ENCODE data around the gene IRS2. TPM values are rescaled to one million over a fixed set of nuclear protein-coding genes. Genes with fewer than 3 reads are reported as not detected.

The IRS2 gene
- total RNA-seq, 1 experiment from 2014 or later = 41.8 TPM

- Mint-ChIP-seq H3K9me3 (ENCODE audit: unreplicated experiment) (no peaks in the 10 kb centered on the region), H3K27ac (ENCODE audit: low read depth, unreplicated experiment) (no peak overlapping the region), H3K36me3 (ENCODE audit: insufficient read depth, unreplicated experiment) (peaks cover 83% of the 10 kb centered on the region), H3K4me3 (ENCODE audit: unreplicated experiment) (no peak overlapping the region), H3K4me1 (ENCODE audit: insufficient read depth, unreplicated experiment) (peaks cover 20% of the 10 kb centered on the region), H3K27me3 (ENCODE audit: insufficient read depth, unreplicated experiment) (no peaks in the 10 kb centered on the region)
- BruUV-seq (replicated peaks) = no TSS peak
- no peak for TF ChIP-seq CTCF (IDR thresholded peaks at IDR 0.05; ENCODE audit: unreplicated experiment)
- intact Hi-C loops (cut with micrococcal nuclease) = no loop called here
- DNase-seq (ENCODE audit: unreplicated experiment) = no peak
- CTCF ChIA-PET = interaction anchor here (0.9 kb wide), 1 partner anchor 354 kb away, joined by 4 read pairs; no protein-coding TSS in a partner anchor
- POLR2A ChIA-PET = interaction anchor here (1.1 to 1.3 kb wide), 2 partner anchors 12 to 482 kb away, joined by 3 read pairs; no protein-coding TSS in a partner anchor
Observed at GRCh38 chr13:109755551-109755950, 30.8 kb downstream of the IRS2 start.

- no peak for DNase-seq (ENCODE audit: unreplicated experiment)
- no peak overlapping the region for H3K27ac Mint-ChIP-seq (ENCODE audit: low read depth, unreplicated experiment)
- ChIA-PET POLR2A (interaction anchor here (1.0 to 1.4 kb wide), 3 partner anchors 10 to 352 kb away, joined by 3 to 4 read pairs (median 3); no protein-coding TSS in a partner anchor), CTCF (interaction anchor here (0.6 to 0.9 kb wide), 3 partner anchors 32 to 606 kb away, joined by 3 to 4 read pairs (median 3); no protein-coding TSS in a partner anchor)
- peaks cover 77% of the 10 kb centered on the region for H3K36me3 Mint-ChIP-seq (ENCODE audit: insufficient read depth, unreplicated experiment)
- peaks cover 12% of the 10 kb centered on the region for H3K4me1 Mint-ChIP-seq (ENCODE audit: insufficient read depth, unreplicated experiment)
- H3K27me3 Mint-ChIP-seq (ENCODE audit: insufficient read depth, unreplicated experiment) = no peaks in the 10 kb centered on the region
- intact Hi-C loops (cut with micrococcal nuclease) = no loop called here
- no peak for TF ChIP-seq CTCF (IDR thresholded peaks at IDR 0.05; ENCODE audit: unreplicated experiment)
- BruUV-seq (replicated peaks) = no TSS peak
- no peak overlapping the region for H3K4me3 Mint-ChIP-seq (ENCODE audit: unreplicated experiment)
- no peaks in the 10 kb centered on the region for H3K9me3 Mint-ChIP-seq (ENCODE audit: unreplicated experiment)
Observed at GRCh38 chr13:109751477-109751876, 34.9 kb downstream of the IRS2 start.

- H3K4me1 Mint-ChIP-seq (ENCODE audit: insufficient read depth, unreplicated experiment) = peaks cover 12% of the 10 kb centered on the region
- H3K36me3 Mint-ChIP-seq (ENCODE audit: insufficient read depth, unreplicated experiment) = peaks cover 66% of the 10 kb centered on the region
- no peak for DNase-seq (ENCODE audit: unreplicated experiment)
- no peaks in the 10 kb centered on the region for H3K27me3 Mint-ChIP-seq (ENCODE audit: insufficient read depth, unreplicated experiment)
- no peak for TF ChIP-seq CTCF (IDR thresholded peaks at IDR 0.05; ENCODE audit: unreplicated experiment)
- no peak overlapping the region for H3K4me3 Mint-ChIP-seq (ENCODE audit: unreplicated experiment)
- ChIA-PET CTCF (interaction anchor here (0.7 to 0.8 kb wide), 2 partner anchors 11 to 604 kb away, joined by 3 read pairs; no protein-coding TSS in a partner anchor), POLR2A (interaction anchor here (0.7 to 1.1 kb wide), 3 partner anchors 10 to 789 kb away, joined by 3 read pairs; no protein-coding TSS in a partner anchor)
- no TSS peak for BruUV-seq (replicated peaks)
- H3K27ac Mint-ChIP-seq (ENCODE audit: low read depth, unreplicated experiment) = peak overlapping the region; percentile 4
- H3K9me3 Mint-ChIP-seq (ENCODE audit: unreplicated experiment) = no peaks in the 10 kb centered on the region
- intact Hi-C loops (cut with micrococcal nuclease) = no loop called here
Observed at GRCh38 chr13:109750221-109750775, 36.1 kb downstream of the IRS2 start.

GRCh38 chr13:109749365-109749764 is 37.0 kb downstream of the IRS2 start:
- no peak overlapping the region for H3K4me3 Mint-ChIP-seq (ENCODE audit: unreplicated experiment)
- H3K27me3 Mint-ChIP-seq (ENCODE audit: insufficient read depth, unreplicated experiment) = no peaks in the 10 kb centered on the region
- CTCF ChIA-PET = interaction anchor here (0.5 kb wide), 1 partner anchor 533 kb away, joined by 5 read pairs; no protein-coding TSS in a partner anchor
- H3K9me3 Mint-ChIP-seq (ENCODE audit: unreplicated experiment) = peaks cover 3% of the 10 kb centered on the region
- peaks cover 14% of the 10 kb centered on the region for H3K4me1 Mint-ChIP-seq (ENCODE audit: insufficient read depth, unreplicated experiment)
- TF ChIP-seq CTCF (IDR thresholded peaks at IDR 0.05; ENCODE audit: unreplicated experiment) = no peak
- POLR2A ChIA-PET = interaction anchor here (0.8 to 0.9 kb wide), 2 partner anchors 477 to 788 kb away, joined by 3 read pairs; no protein-coding TSS in a partner anchor
- BruUV-seq (replicated peaks) = no TSS peak
- peaks cover 57% of the 10 kb centered on the region for H3K36me3 Mint-ChIP-seq (ENCODE audit: insufficient read depth, unreplicated experiment)
- H3K27ac Mint-ChIP-seq (ENCODE audit: low read depth, unreplicated experiment) = peak overlapping the region; percentile 78
- DNase-seq (ENCODE audit: unreplicated experiment) = no peak
- intact Hi-C loops (cut with micrococcal nuclease) = no loop called here

All from MCF 10A (cell line).